Adrenal gland (tissue), 12 donors: ENCODE data around the gene PKD1. TPM values are rescaled to one million over a fixed set of nuclear protein-coding genes. Genes with fewer than 3 reads are reported as not detected.
"Not testable (repeated sequence)": the region's sequence is repeated elsewhere in the genome, so short reads cannot be mapped to it uniquely, and the experiment has no call there.

Source experiments
- DNase-seq, 7 donors: peaks; one replicate each; pipeline ENCODE4 v3.0.0-alpha.2; 2019 to 2020
- H3K27ac ChIP-seq, 5 donors: fragments of 200-600 bp; sonication (generic) in 4 of 5; 1 replicate in 3 of 5; 2 replicates in 2 of 5; pipeline versions ENCODE4 v1.5.1 to v1.8.0; 2016 to 2020; ENCODE audit warnings: mild to moderate bottlenecking in 1 of 5
- H3K27me3 ChIP-seq: fragments of 200-600 bp; 2 replicates; pipeline ENCODE4 v1.8.0; 2021
- H3K36me3 ChIP-seq, 2 donors: fragments of 200-600 bp; replicated peaks in 1 of 2; 1 replicate in 1 of 2; 2 replicates in 1 of 2; pipeline versions ENCODE4 v1.5.1 to v1.8.0; 2018 to 2022
- H3K4me1 ChIP-seq, 2 donors: fragments of 200-600 bp; replicated peaks in 1 of 2; 1 replicate in 1 of 2; 2 replicates in 1 of 2; pipeline versions ENCODE4 v1.5.1 to v1.8.0; 2018 to 2021
- H3K4me3 ChIP-seq, 4 donors: fragments of 200-600 bp; sonication (generic) in 3 of 4; one replicate each; pipeline ENCODE4 v1.5.1; 2016 to 2018
- H3K9me3 ChIP-seq, 3 donors: fragments of 200-600 bp; sonication (generic) in 1 of 3; replicated peaks in 1 of 3; 1 replicate in 2 of 3; 2 replicates in 1 of 3; pipeline versions ENCODE4 v1.5.1 to v1.8.0; 2016 to 2021
- WGBS, 4 donors: extraction: QIAGEN DNeasy Blood & Tissue Kit in 2 of 4; methylation state at CpG; one replicate each; pipeline versions ENCODE4 v1.1.5 to v1.1.7; 2013 to 2017; 5-methylcytosine and 5-hydroxymethylcytosine counted together
- intact Hi-C, 2 donors: fragments of 100-400 bp; cut with DNase I; formaldehyde crosslinking; loops; one replicate each; pipeline versions ENCODE4 v1.14.1 to v1.15.0; 2022 to 2023
- polyA plus RNA-seq, 3 donors: library from polyadenylated mRNA; stranded (reverse); fragments of 200-250 nt in 2 of 3; fragments of 350-450 nt in 1 of 3; fragmentation: Illumina TruSeq in 1 of 3; extraction: RNeasy Lipid Tissue Mini Kit (QIAGEN cat#74804) in 1 of 3; gene quantifications; one replicate each; pipeline ENCODE4 v1.2.3, GENCODE V29; 2013 to 2014
- total RNA-seq, 9 donors: library from RNA; depleted of rRNA in 4 of 9; stranded (reverse); fragments of >200 nt in 4 of 9; fragments of 120-200 nt in 1 of 9; fragmentation: NEBNext Ultra II Directional in 1 of 9; extraction: Animal tissue kit (Norgen Biotek cat#: 25700) in 1 of 9; gene quantifications; one replicate each; pipeline versions ENCODE4 v1.1.0 to v1.2.4, GENCODE V29; 2013 to 2023
- donor health status: healthy with polysubstance abuse.
- donor health status: Bipolar disorder and iron deficiency.
- donor health status: DM: yes; HTN: yes; CAD: no.
- donor health status: DM: no; HTN: no; CAD: no.
- donor health status: DM: no; HTN: no; CAD: no.
- donor health status: DM: yes; HTN: yes; CAD: no.

The PKD1 gene
- total and polyA plus RNA-seq, 12 donors, result 9.2 to 359 (median 102) TPM

DNA sequence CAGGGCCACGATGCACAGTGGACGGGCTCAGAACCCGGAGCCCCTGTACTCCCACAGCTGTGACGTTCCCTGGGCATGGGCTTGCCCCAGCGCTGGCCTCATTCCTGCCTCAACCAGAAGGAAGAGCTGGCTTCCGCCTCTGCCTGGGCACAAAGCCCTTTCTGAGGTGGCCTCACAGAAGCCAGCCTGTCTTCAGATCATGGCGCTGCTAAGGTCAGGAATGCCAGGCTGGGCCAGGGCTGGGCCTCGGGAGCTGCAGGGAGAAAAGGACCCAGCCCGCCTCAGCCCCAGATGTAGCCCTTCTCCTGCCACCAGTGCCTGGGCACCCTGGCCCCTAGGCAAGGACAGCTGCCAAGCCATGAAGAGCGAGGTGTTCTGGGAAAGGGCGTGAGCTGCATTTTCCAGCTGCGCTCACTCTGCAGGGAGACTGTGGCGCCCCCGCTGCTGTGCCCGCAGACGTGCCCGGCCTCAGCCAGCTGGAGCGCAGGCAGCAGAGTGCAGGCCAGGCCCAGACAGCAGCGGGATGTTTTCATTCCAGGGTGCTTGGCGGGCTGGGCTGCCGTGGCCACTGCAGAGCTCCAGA, 9.4 kb downstream of the PKD1 start:
- WGBS, 4 donors, result 46 to 61% (median 55%) methylated on average over 14 to 21 of the region's 21 CpGs
- peaks cover 0 to 33% of the 10 kb centered on the region in 2 donors for H3K4me1 ChIP-seq
- H3K4me3 ChIP-seq, H3K9me3 ChIP-seq, H3K36me3 ChIP-seq, H3K27me3 ChIP-seq, intact Hi-C loops: not testable (repeated sequence)
- DNase-seq, result peak in 4 of 7 donors; percentile 38 to 72 (median 52)
- peak overlapping the region in 3 of 5 donors; percentile 4 to 92 (median 90) for H3K27ac ChIP-seq

DNA sequence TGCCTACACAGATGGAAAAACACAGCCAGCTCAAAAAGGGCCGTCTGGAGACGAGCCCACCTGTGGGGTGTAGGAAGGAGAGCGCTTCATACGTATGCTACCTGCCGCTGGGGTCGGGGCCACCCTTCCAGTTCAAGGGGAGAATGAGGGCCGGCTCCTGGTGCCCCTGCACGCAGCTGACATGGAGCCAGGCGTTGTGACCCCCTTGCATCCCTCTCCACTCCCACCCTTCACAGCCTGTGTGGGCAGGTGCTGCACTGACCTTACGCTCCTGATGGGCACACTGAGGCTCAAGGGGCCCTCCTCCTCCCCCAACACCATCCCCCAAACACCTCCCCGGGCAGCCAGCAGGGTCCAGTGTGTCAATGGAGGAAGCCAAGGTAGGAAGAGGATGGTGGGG, 10.1 kb downstream of the PKD1 start:
- H3K4me3 ChIP-seq, H3K36me3 ChIP-seq, intact Hi-C loops, H3K27me3 ChIP-seq, DNase-seq, H3K9me3 ChIP-seq: not testable (repeated sequence)
- H3K27ac ChIP-seq, result peak overlapping the region in 4 of 5 donors; percentile 14 to 92 (median 54)
- WGBS, 4 donors, result 54 to 60% (median 57%) methylated on average over 9 to 11 of the region's 11 CpGs; no CpG with 5 or more reads in 1 of the 4 donors
- peaks cover 0 to 33% of the 10 kb centered on the region in 2 donors for H3K4me1 ChIP-seq

- H3K4me3 ChIP-seq, result peak overlapping the region in 1 of 4 donors; percentile 30
- H3K36me3 ChIP-seq, intact Hi-C loops, H3K27me3 ChIP-seq, H3K9me3 ChIP-seq: not testable (repeated sequence)
- peak overlapping the region in 4 of 5 donors; percentile 38 to 92 (median 70) for H3K27ac ChIP-seq
- 31 to 51% (median 41%) methylated on average over 5 to 37 of the region's 37 CpGs for WGBS, 4 donors
- H3K4me1 ChIP-seq, result peaks cover 0 to 33% of the 10 kb centered on the region in 2 donors
- DNase-seq, result peak in 3 of 7 donors; percentile 46 to 88 (median 48)
Observed at GRCh38 chr16:2124694-2125444, 10.8 kb downstream of the PKD1 start.

- H3K4me1 ChIP-seq, result peaks cover 0 to 33% of the 10 kb centered on the region in 2 donors
- DNase-seq, intact Hi-C loops, H3K36me3 ChIP-seq, H3K27me3 ChIP-seq, H3K9me3 ChIP-seq: not testable (repeated sequence)
- WGBS, 4 donors, result 50 to 62% (median 54%) methylated on average over 4 to 11 of the region's 11 CpGs; no CpG with 5 or more reads in 1 of the 4 donors
- peak overlapping the region in 4 of 5 donors; percentile 38 to 92 (median 70) for H3K27ac ChIP-seq
- peak overlapping the region in 1 of 4 donors; percentile 30 for H3K4me3 ChIP-seq
Observed at GRCh38 chr16:2124377-2124693, 11.4 kb downstream of the PKD1 start.

- DNase-seq, intact Hi-C loops, H3K9me3 ChIP-seq, H3K27me3 ChIP-seq, H3K36me3 ChIP-seq, H3K4me3 ChIP-seq: not testable (repeated sequence)
- H3K27ac ChIP-seq, result peak overlapping the region in 3 of 5 donors; percentile 38 to 92 (median 90)
- H3K4me1 ChIP-seq, result peaks cover 0 to 33% of the 10 kb centered on the region in 2 donors
- 39 to 71% (median 64%) methylated on average over 2 to 24 of the region's 27 CpGs; no CpG with 5 or more reads in 1 of the 4 donors for WGBS, 4 donors
Observed at GRCh38 chr16:2123706-2124376, 11.9 kb downstream of the PKD1 start.

DNA sequence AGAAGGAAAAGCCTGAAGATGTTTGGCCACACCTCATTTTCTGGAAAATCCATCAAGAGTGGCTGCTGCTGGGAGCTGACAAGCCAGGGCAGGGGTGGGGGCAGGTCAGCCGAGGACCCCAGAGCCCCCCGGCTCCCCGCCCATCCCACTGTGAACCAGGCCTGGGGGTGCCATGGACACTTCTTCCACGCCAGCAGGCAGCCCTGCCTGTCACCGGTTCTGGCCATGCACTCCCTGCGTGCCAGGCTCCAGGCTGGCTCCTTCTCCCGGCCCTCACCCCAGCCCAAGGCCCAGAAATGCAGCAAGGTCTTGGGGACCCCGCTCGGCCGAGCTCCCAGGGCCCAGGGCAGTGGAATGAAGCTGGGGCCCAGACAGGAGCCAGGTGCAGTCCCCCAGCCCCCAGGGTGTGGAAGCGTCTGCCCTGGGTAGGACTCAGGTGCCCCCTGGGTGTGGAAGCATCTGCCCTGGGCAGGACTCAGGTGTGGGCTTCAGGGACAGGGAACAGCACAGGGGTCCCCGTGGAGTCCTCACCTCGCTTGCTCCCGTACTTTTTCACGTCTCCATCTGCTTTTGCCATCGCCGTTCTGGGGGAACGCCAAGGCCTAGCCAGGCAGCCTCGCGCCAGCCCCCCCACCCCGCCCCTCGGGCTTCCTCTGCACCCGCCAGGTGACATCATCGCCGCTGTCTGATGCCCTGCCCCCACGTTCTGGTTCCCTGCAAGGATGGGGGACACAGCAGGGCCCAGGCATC, 12.6 kb downstream of the PKD1 start:
- peak overlapping the region in 2 of 5 donors; percentile 34 to 90 for H3K27ac ChIP-seq
- H3K27me3 ChIP-seq, H3K9me3 ChIP-seq, H3K4me3 ChIP-seq, H3K36me3 ChIP-seq, intact Hi-C loops, DNase-seq: not testable (repeated sequence)
- H3K4me1 ChIP-seq, result peaks cover 0 to 27% of the 10 kb centered on the region in 2 donors
- 67 to 84% (median 77%) methylated on average over 9 to 20 of the region's 26 CpGs; no CpG with 5 or more reads in 1 of the 4 donors for WGBS, 4 donors
